GM19043 (cell line): ENCODE measurements around the gene INO80D.
"Not testable (repeated sequence)": the region's sequence is repeated elsewhere in the genome, so short reads cannot be mapped to it uniquely, and the experiment has no call there.

Experiments
- ATAC-seq: cut with Tn5 transposase; IDR thresholded peaks from one replicate; pipeline ENCODE4 v1.9.1; 2021; ENCODE audit warnings: low read depth; ENCODE audit not compliant: unreplicated experiment

Gene INO80D

DNA sequence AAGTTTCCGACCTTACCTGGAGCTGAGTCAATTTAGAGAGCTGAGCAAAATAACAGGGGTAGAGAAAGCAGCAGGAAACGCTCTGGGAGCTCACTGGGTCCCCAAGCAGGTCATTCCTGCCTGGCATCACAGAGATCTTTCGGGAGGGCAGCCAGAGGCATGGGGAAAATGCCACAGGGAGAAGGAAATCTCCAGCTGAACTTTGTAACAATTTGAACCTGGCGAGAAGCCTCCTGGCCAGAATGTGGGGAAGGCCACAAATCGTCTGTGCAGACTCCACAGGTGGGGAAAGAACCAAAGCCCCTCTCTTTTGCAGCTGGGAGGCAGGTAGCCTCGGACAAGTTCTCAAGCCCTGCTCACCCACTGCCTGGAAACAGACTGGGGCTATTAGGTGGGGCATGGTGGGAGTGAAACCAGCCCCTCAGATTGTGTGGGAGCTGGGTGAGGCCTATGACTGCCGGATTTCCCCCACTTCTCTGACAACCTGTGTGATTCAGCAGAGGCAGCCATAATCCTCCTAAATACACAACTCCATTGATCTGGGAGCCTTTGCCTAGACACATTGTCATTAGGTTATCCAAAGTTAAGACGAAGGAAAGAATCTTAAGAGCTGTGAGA, 53.9 kb downstream of the INO80D start:
- no peak for ATAC-seq

DNA sequence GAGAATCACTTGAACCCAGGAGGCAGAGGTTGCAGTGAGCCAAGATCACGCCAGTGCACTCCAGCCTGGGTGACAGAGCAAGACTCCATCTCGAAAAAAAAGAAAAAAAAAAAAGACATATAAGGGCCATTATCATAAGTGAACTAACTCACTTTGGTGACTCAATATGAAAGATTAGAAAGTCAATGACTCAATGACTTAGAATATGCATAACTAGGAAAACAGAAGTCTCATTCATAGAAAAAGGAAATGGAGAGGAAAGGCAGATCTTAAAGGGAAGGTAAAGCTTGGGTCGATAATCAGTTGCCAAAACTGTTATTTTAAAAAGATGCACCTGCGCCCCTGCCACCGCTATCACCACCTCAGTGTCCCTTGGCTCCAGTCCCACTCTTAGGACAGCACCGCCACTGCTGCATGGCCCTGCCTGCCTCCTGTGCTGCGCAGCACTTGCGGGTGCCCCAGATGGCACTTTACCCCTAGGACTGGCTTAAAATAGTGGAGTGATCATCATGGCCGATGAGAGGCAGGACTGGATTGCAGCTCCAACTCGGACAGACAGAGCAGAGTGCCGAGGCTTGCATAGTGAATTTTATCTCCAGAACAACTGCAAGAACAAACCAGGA, 54.7 kb downstream of the INO80D start:
- peak; percentile 83 for ATAC-seq

DNA sequence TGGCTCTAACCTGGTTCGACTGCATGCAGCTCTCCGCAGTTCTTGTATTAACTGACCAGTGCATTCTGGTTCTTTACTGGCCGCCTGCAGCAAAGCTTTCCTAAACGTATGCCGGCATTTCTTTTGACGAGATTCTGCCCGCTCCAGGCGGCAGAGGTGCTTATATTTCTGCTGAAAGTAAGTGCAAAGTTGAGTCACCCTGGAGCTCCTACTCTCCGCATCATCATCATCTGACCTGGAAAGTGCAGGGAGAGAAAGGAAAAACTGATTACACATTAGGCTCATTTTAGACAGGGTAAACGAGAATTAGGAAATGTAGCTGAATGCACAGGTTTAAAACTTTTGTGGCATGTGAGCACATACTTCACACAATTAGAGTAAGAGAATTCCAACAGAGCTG, 57.9 kb downstream of the INO80D start:
- no peak for ATAC-seq

DNA sequence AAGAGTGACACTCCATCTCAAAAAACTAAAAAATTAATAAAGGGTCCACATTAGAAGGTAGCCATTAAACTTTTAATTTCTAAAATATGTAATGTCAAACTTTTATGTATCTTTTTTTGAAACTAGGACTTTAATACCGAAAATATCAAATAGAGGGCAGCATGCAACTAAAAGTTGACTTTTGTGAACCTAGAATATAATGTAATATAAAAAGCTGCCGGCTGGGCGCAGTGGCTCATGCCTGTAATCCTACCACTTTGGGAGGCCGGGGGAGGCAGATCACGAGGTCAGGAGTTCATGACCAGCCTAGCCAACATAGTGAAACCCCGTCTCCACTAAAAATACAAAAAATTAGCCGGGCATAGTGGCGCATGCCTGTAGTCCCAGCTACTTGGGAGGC, 62.8 kb downstream of the INO80D start:
- ATAC-seq, result no peak

DNA sequence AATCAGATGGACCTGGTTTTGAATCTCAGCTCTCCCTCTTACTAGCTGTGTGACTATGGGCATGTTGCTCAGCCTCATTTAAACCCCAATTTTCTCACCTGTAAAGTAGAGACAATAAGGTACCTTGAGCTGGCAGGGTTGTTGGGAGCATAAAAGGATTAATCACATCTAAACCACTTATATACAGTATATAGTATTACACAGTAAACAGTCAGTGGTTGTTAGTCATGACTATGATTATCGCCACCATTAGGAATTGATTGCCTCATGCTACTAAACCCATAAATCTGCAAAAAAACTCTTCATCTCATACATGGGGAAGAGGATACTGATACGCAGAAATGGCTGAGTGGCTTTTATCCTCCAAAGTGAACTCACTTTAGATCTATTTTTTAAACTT, 65.8 kb downstream of the INO80D start:
- ATAC-seq, result no peak

DNA sequence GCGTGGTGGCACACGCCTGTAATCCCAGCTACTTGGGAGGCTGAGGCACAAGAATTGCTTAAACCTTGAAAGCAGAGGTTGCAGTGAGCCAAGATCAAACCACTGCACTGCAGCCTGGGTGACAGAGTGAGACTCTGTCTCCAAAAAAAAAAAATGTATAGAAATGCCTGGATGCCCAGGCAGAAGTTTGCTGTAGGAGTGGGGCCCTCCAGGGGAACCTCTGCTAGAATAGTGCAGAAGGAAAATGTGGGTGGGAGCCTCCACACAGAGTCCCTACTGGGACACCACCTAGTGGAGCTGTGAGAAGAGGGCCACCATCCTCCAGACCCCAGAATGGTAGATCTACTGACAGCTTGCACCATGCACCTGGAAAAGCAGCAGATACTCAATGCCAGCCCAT, 70.2 kb downstream of the INO80D start:
- not testable (repeated sequence) for ATAC-seq

DNA sequence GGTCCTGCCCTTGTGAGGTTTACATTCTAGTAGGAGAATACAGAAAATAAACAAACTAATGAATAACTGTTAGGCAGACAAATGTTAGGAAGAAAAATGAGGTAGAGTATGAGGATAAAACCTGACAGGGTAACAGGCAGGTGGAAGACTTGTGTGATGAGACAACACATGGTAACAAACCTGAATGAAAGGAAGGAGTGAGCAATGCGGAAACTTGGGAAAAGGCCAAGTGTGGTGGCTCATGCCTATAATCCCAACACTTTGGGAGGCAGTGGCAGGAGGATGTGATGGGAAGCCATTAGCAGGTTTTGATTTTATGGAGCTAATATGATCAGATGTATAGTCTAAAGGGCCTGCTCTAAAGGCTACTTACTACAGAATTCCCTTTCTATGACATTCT, 74.2 kb downstream of the INO80D start:
- no peak for ATAC-seq

DNA sequence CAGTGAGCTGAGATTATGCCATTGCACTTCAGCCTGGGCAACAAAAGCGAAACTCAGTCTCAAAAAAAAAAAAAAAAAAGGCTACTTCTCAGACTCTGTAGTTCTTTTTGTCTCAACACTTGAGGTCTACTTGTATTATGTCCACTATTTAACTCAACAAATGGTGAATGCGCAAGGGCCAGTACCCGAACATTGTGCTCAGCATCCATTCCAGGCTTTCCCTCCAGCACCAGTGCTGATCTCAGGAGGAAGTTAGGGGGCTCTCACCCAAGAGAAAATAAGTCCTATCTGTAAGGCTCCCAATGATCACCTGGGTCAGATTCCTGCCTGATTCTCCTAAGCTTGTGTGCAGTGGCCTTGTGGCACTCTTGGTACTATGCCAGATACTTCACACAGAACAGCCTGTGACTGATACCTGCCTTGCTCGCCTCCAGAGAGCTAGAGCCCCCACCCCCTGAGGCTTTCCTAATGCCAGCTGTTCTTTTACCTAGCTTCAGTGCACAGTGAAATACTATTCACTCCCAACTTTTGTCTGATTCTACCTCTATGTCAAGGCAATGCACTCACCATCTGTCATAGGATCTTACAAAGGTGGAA, 74.9 kb downstream of the INO80D start:
- no peak for ATAC-seq

DNA sequence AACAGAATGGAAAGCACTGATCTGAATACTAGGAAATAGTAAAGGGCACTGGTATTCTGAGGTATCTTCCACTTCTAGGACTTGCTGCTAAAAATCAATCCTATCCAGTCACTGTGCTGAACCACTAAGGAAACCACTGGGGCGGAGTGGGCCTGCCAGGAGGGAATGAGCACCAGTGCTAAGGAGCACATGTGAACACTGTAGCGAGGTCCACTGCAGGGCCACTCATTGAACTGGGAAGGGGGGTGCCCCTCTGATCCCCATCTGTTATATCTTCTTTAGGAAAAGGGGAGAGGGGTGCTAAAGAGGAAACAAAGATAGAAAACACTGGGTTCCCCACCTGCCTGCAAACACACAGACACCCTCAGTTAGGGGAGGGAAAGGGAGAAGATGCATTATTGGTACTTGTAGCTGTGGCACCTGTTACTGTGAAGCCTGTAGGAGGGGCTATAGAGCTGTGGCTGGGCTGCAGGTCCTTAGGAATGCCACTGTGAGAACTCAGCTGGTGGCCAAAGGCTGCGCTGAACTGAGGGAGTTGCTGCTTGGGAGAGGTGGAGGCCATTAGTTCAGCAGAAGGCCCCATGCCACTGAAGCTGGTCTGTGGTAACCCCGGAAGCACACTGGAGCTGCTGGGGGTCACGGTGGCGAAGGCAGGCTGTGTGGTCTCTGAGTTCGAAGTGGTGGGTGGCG, 81.8 kb downstream of the INO80D start:
- ATAC-seq, result no peak

DNA sequence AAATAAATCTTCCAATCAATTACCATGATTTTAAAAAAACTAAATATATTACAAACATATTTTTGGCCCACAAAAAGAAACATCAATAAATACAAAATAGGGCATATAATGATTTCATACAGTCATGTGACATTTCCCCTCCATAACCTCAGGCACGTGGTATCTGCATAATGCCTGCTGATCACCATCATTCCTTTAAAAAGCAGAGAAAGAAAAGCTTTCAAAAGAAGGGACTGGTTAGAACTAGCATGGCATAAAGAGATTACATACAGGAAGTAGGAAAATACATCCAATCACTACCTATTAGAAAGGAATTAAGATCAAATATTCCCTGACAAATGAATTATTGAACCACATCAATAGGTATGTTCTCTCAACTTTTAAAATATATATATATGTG, 83.5 kb downstream of the INO80D start:
- ATAC-seq, result no peak

DNA sequence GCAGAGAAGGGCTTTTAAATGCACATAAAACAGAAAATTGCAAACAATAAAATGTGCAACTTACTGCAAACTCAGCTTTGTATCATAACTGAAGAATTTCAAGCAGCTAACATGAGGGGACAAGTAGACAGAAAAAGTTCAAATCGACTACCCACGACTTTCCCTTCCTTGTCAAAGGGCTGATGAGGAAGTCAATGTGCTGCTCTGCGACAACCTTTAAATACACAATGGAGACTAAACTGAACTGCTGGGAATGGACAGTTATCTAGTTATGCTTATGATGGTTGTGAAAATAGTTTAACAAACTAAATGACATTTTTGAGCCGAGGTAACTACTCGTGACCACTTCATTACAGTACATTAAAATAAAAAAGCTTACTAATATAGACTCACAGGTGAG, 84.1 kb downstream of the INO80D start:
- no peak for ATAC-seq

DNA sequence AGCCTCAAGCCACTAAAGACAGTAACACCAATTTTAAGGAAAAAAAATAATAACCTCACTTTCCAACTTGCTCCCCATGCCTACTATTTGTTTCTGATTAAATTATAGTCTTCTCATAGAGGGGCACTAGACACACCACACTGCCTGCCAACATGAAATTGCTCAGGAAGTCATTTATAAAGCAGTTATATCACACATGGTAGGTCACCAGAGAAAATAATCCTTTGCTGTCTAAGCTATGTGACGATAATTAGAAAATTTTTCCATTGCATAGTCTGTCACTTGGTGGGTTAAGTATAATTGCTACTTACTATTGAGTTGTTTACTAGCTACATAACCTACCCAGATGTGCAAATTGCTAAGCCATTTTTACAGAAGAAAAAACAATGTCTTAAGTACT, 85.2 kb downstream of the INO80D start:
- ATAC-seq, result no peak

DNA sequence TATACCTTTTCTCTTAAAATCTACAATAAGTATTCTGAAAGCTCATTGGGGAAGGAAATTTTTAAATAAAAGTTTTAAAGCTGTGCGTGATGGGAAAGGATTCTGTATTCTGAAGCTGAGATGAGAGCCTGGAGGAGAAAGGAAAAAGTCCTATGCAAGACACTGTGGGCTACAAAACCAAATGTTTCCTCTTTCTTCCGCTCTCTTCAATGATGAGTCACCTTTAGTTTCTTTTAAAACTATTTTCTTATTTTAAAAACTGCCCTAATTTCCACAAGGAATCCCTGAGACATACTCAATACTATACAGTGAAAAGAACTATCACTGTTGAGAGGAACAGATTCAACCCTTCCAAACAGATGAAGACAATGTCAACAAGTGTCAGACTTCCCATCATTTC, 87.4 kb downstream of the INO80D start:
- no peak for ATAC-seq

DNA sequence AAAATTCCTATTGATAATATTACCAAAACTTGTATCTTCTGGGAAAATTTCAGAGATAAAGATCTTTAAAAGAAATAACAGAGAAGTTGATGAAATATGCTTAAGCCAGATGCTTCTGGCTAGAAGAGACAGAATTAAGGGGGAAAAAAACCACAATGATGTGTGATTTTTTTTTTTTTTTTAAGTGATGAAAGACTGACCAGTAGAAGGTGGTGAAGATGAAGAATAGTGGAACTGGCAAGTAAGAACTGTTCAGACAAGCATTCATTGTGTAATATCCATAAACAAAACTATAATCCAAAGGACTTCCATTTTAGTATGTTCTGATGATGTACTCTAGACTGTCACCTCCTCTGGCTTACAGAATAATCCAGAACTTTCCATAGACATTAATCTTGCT, 89.8 kb downstream of the INO80D start:
- no peak for ATAC-seq

DNA sequence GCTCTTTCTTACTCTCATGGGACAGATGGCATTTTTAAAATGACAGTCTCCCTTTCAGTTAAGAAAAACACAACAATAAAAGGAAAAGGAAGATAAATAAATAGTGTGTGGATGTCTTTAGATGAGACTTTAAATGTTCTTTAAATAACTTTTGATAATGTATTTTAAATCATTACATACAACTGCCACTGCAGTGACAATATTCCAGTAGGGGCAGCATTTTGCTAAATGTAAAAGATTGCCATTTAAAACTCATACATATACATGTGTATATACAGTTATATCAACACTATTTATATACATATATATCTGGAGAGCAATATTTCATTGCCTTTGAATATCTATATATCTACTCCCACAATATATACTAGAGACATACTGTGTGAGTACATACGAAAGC, 90.7 kb downstream of the INO80D start:
- no peak for ATAC-seq

DNA sequence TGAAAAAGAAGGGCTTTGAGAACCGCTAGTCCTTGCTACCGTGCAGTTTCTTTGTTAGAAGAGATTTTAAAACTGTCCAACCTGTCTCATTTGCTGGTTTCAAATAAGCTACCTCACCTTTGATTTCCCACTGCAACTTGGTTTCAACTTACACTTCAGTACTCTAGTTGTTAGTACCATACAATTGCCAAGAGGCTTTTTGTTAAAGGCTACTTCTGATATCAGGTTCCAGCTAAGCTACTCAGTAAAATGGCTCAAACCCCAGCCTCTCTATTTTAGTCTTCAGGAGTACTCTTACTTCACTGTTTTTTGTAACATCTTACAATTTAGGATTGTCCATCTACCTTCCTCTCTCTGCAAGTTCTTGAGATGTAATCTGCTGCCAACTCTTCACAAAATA, 91.6 kb downstream of the INO80D start:
- no peak for ATAC-seq

DNA sequence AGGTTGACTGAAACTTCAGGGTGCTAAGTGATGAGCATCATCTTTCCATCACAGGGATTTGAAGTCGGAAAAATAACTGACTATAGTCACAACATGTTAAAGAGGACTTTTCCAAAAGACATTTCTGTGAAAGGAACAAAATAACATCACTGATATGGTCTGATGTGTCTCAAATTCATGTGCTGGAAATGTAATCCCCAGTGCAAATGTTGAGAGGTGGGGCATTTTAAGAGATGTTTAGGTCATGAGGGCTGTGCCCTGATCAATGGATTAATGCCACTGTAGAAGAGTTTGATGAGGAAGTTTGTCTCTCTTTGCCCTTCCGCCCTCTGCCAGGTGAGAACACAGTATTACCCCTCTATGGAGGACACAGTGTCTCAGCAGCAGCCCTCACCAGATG, 95.9 kb downstream of the INO80D start:
- no peak for ATAC-seq

DNA sequence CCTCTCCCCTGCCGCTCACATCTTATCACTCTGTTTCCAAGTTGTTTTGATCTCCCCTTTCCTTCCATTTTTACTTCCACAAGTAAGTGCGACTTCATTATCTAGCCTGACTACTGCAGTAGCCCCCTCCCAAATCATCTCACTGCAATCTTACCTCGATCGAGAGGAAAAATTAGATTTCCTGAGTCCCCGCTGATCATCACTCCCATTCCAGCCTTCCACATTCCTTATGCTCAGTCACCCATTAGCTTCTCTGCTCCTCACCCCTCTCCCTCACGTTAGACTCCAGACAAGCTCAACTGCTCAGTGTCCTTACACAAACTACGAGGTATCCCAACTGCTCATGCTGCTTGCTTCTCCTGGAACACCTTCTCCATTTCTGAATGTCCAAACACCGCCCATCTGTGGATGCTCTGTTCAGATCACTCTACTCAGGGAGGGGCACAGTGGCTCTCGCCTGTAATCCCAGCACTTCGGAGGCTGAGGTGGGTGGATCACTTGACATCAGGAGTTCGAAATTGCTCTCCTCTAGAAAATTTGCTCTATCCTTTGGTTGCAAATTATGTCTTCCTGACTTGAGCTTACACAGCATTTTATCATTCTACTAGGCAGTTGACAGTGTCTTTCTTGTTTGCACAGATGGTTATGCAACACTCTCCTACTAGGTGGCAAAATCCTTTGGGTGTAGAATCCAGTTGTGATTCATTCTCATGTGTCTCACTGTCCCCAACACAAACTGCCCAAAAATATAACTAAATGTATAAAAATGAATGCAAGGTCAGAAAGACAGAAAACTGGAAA, 96.5 kb downstream of the INO80D start:
- ATAC-seq, result no peak

DNA sequence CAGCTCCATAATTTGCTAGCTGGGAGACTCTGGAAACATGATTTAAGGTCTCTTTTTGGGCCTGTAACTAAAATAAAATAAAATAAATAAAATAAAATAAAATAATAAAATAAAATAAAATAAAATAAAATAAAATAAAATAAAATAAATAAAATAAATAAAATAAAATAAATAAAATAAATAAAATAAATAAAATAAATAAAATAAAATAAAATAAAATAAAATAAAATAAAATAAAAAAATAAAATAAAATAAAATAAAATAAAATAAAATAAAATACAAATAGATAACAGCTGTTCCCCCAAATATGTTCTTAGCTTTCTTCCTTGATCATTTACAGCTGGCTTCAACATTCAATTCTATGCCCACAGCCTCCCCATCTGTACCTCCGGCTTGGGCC, 97.3 kb downstream of the INO80D start:
- not testable (repeated sequence) for ATAC-seq

DNA sequence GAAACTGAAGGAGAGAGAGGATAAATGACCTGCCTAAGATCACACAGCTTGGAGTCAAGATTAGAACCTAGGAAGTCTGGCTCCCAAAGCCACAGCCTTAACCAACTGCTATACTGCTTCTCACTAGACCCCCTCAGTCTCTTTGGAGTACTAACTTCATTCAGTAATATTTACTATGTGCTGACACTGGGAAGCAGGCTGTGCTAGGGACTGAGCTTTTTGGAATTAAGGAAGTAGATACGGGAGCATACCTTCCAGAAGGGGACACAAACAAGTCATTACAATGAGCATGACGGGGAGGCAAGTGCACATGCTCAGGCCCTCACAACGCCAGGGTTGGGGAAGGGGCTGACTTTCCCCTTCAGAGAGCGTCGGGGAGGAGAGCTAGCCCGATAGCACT, 97.7 kb downstream of the INO80D start:
- ATAC-seq, result no peak

DNA sequence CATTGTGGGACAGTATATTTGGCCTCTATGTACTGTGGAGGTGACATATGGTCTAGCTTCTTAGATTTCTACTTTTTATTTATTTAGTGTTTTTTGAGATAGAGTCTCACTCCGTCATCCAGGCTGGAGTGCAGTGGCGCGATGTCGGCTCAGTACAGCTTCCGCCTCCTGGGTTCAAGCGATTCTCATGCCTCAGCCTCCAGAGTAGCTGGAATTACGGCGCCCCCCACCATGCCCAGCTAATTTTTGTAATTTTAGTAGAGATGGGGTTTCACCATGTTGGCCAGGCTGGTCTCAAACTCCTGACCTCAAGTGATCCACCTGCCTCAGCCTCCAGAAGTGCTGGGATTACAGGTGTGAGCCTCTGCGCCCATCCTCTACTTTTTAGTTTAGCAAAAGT, 99.6 kb downstream of the INO80D start:
- not testable (repeated sequence) for ATAC-seq
